ENCODE results near the gene DPP6. TPM values are rescaled to one million over a fixed set of nuclear protein-coding genes. Genes with fewer than 3 reads are reported as not detected.

Gene DPP6
- total RNA-seq, 4 donors from 2014 or later = 1.5 to 2.9 TPM; not detected in 2

DNA sequence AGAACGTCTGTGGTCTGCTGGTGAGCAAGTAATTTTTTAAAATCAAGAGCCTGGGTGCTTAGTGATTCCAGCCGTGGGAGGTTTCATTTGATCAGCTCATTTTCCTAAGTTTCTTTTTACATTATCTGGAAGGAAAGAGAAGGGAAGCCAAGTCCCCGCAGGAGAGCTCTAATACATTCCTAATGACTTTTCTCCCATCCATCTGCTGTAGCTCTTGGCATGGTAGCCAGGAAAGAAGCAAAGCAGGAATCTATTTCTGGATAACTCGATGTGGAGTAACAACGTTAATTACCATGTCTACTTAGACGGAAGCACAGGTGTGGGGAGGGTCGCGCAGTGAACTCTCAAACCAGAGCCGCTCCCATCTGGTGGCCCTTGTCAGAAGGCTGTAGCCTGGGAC is 828.8 kb downstream of the DPP6 start:
- no peaks in the 10 kb centered on the region for H3K27me3 ChIP-seq
- TF ChIP-seq, protein P1, sequence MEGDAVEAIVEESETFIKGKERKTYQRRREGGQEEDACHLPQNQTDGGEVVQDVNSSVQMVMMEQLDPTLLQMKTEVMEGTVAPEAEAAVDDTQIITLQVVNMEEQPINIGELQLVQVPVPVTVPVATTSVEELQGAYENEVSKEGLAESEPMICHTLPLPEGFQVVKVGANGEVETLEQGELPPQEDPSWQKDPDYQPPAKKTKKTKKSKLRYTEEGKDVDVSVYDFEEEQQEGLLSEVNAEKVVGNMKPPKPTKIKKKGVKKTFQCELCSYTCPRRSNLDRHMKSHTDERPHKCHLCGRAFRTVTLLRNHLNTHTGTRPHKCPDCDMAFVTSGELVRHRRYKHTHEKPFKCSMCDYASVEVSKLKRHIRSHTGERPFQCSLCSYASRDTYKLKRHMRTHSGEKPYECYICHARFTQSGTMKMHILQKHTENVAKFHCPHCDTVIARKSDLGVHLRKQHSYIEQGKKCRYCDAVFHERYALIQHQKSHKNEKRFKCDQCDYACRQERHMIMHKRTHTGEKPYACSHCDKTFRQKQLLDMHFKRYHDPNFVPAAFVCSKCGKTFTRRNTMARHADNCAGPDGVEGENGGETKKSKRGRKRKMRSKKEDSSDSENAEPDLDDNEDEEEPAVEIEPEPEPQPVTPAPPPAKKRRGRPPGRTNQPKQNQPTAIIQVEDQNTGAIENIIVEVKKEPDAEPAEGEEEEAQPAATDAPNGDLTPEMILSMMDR (IDR thresholded peaks at IDR 0.05) = no peak
- no peak for TF ChIP-seq POLR2A (IDR thresholded peaks at IDR 0.05)
- no peaks in the 10 kb centered on the region for H3K4me1 ChIP-seq
- H3K27ac ChIP-seq = no peak overlapping the region
- DNase-seq = no peak
- H3K36me3 ChIP-seq = no peaks in the 10 kb centered on the region
- no peaks in the 10 kb centered on the region for H3K9me3 ChIP-seq
- H3K4me3 ChIP-seq = no peak overlapping the region

DNA sequence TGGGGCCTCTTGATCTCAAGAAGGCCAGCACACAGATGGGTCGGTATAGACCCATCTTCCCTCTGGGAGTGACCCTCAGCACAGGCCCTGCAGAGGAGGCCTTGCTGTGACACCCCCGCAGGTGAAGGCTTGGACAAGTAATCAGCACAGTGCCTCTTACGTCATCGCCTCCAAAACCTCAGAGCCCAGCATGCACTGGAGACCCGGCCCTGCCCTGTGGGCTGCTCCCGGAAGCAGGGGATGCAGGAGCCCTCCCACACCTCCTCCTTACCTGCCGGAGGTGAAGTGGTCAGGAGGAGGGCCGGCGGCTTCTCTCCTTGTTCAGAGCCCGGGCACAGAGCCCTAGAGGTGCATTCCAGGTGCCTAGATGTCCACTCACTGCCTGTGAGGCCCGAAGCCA is 829.3 kb downstream of the DPP6 start:
- H3K4me3 ChIP-seq = no peak overlapping the region
- no peaks in the 10 kb centered on the region for H3K9me3 ChIP-seq
- no peaks in the 10 kb centered on the region for H3K27me3 ChIP-seq
- H3K27ac ChIP-seq = no peak overlapping the region
- H3K36me3 ChIP-seq = no peaks in the 10 kb centered on the region
- TF ChIP-seq, protein P1 (IDR thresholded peaks at IDR 0.05) = no peak
- no peak for TF ChIP-seq POLR2A (IDR thresholded peaks at IDR 0.05)
- no peaks in the 10 kb centered on the region for H3K4me1 ChIP-seq
- DNase-seq = no peak

DNA sequence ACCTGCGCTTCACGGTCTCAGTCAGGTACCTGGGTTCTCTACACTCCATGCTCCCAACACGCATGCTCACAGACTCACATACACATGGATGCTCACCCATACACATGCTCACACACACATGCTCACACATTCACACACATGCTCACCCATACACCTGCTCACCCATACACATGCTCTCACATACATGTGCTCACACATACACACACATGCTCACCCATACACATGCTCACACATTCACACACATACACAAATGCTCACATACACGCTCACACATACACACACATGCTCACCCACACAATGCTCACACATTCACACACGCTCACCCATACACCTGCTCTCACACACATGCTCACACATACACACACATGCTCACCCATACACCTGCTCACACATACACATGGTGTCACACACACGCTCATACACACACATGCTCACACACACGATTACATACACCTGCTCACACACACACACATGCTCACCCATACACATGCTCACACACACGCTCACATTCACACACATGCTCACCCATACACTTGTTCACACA is 830.8 kb downstream of the DPP6 start:
- no peak for DNase-seq
- H3K27ac ChIP-seq = no peak overlapping the region
- H3K4me1 ChIP-seq = no peaks in the 10 kb centered on the region
- TF ChIP-seq, protein P1 (IDR thresholded peaks at IDR 0.05) = no peak
- TF ChIP-seq POLR2A (IDR thresholded peaks at IDR 0.05) = no peak
- H3K36me3 ChIP-seq = no peaks in the 10 kb centered on the region
- H3K27me3 ChIP-seq = no peaks in the 10 kb centered on the region
- no peaks in the 10 kb centered on the region for H3K9me3 ChIP-seq
- no peak overlapping the region for H3K4me3 ChIP-seq

DNA sequence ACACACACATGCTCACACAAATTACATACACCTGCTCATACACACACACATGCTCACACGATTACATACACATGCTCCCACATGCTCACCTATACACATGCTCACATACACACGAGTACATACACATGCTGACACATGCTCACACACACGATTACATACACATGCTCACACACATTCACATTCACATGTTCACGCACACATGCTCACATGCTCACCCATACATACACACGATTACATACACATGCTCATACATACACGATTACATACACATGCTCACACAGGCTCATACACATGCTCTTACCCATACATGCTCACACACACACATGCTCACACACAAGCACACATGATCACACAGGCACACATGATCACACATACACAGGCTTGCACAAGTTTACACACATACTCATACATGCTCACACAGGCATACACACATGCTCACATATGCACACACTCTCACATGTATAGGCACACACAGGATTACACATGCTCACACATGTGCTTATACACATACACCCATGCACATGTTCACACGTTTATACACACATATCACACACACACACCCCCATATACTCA is 832.2 kb downstream of the DPP6 start:
- Histone ChIP-seq H3K4me1 (no peaks in the 10 kb centered on the region), H3K4me3 (no peak overlapping the region), H3K36me3 (no peaks in the 10 kb centered on the region), H3K27ac (no peak overlapping the region), H3K27me3 (no peaks in the 10 kb centered on the region), H3K9me3 (no peaks in the 10 kb centered on the region)
- TF ChIP-seq, protein P1 (IDR thresholded peaks at IDR 0.05) = no peak
- no peak for TF ChIP-seq POLR2A (IDR thresholded peaks at IDR 0.05)
- no peak for DNase-seq

DNA sequence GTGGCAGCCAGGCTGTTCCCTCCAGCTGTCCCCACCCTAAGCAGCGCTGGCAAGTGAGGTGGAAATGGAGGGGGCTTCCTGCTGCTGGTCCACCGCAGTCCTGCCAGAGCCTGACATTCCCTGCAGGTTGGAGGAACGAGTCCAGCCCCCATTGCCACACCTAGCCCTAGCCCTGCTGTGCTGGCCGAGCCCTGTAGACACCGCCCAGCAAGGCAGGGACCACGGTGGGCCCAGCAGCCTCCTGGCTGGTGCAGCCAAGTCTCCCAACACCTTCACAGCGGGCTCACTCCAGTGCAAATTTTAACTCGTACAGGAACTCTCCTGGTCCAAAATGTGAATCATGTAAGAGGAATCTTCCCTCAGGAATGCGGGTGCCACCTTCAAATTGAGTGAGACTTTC is 834.4 kb downstream of the DPP6 start:
- Histone ChIP-seq H3K9me3 (no peaks in the 10 kb centered on the region), H3K4me1 (no peaks in the 10 kb centered on the region), H3K36me3 (no peaks in the 10 kb centered on the region), H3K27ac (no peak overlapping the region), H3K27me3 (no peaks in the 10 kb centered on the region), H3K4me3 (no peak overlapping the region)
- TF ChIP-seq, protein P1 (IDR thresholded peaks at IDR 0.05) = no peak
- DNase-seq = no peak

DNA sequence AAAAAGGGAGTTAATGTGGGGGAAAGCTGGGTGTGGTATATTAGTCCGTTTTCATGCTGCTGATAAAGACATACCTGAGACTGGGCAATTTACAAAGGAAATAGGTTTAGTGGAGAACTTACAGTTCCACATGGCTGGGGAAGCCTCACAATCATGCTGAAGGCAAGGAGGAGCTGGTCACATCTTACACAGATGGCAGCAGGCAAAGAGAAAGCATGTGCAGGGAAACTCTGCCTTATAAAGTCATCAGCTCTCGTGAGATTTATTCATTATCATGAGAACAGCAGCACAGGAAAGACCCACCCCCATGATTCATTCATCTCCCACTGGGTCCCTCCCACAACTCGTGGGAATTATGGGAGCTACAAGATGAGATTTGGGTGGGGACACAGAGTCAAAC is 836.5 kb downstream of the DPP6 start:
- Histone ChIP-seq H3K4me3 (no peak overlapping the region), H3K9me3 (no peaks in the 10 kb centered on the region), H3K27ac (no peak overlapping the region), H3K4me1 (no peaks in the 10 kb centered on the region), H3K36me3 (no peaks in the 10 kb centered on the region), H3K27me3 (no peaks in the 10 kb centered on the region)
- no peak for TF ChIP-seq POLR2A (IDR thresholded peaks at IDR 0.05)
- TF ChIP-seq, protein P1 (IDR thresholded peaks at IDR 0.05) = no peak
- no peak for DNase-seq

Data from Peyer's patch (tissue), 4 donors.